ENCODE results near the gene PCBP3.
"Not testable (repeated sequence)": the region's sequence is repeated elsewhere in the genome, so short reads cannot be mapped to it uniquely, and the experiment has no call there.

The PCBP3 gene

GRCh38 chr21:45892916-45893739, 249.6 kb downstream of the PCBP3 start:
- intact Hi-C loops (cut with DNase I), result no loop called here
- DNase-seq, result peak in 4 of 10 donors; percentile 8 to 57 (median 28)

DNA sequence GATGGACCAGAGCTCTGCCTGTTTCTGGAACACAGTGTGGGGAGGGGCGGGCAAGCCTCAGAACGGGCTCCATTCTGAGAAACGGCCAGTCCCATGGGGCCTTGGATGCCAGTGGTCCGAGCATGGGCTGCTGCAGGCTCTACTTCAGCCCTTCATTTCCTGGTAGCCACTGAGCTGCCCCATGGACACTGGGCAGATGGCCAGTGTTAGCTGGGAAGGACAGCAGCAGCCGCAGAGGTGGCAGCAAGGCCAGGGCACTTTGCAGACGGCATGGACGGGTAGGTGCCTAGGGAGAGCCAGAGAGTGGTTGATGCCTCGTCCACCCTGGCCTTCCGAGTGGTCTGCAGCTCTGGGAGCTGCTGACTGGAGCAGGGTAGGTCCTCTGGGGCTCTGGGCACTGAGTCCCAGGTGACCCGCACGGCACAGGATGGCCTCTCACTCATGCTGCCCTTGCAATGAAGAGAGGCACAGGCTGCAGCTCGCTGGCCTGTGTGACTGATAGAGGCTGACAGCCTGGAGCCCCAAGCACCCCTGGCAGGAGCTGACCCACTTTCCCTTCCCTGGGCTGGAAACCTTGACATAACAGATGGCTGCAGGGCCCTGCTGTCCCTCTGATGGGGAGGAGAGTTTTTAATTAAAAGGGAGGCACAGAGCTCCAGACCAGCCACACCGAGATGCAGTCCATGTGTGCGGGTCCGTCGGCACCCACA, 250.4 kb downstream of the PCBP3 start:
- intact Hi-C loops (cut with DNase I), result no loop called here
- peak in 5 of 10 donors; percentile 13 to 84 (median 71) for DNase-seq

GRCh38 chr21:45894450-45894825, 250.9 kb downstream of the PCBP3 start:
- intact Hi-C loops (cut with DNase I), result no loop called here
- peak in 8 of 10 donors; percentile 36 to 95 (median 69) for DNase-seq

- intact Hi-C loops (cut with DNase I), result no loop called here
- peak in 4 of 10 donors; percentile 18 to 79 (median 66) for DNase-seq
These were observed 251.6 kb downstream of the PCBP3 start for GRCh38 chr21:45894906-45895777.

DNA sequence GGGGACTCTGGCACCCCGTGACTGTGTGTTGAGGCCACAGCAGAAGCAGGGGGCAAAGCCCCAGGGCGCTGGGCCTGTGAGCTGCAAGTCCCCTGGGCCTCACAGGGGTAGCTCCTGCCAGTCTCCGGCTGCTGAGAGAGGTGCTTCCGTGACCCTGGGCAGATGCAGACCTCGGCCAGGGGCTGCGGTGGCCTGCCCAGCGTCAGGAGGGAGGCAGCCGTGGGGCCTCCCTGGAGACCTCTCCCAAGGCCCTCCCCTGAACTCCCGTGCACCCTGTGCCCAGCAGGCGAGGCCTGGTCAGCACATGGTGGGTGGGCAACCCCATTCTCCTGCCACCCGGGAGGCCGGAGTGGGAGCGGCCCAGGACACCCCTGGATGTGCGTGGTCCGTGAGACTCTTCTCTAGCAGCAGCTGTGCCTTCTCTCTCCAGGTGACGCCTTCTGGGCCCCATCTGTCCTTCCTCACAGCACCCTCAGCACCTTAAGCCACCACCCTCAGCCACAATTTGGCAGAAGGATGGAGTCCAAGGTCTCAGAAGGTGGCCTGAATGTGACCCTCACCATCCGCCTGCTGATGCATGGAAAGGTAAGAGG, 252.3 kb downstream of the PCBP3 start:
- DNase-seq, result peak in 4 of 10 donors; percentile 4 to 77 (median 70)
- intact Hi-C loops (cut with DNase I), result no loop called here

DNA sequence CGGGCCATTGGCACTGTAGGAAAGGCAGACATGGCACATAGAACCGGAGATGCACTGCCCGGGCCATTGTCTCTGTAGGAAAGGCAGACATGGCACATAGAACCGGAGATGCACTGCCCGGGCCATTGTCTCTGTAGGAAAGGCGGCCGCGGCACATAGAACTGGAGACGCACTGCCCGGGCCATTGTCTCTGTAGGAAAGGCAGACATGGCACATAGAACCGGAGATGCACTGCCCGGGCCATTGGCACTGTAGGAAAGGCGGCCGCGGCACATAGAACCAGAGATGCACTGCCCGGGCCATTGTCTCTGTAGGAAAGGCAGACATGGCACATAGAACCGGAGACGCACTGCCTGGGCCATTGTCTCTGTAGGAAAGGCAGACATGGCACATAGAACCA, 252.9 kb downstream of the PCBP3 start:
- intact Hi-C loops (cut with DNase I), result not testable (repeated sequence)
- DNase-seq, result peak in 4 of 10 donors; percentile 23 to 88 (median 61)

GRCh38 chr21:45897191-45898027, 253.9 kb downstream of the PCBP3 start:
- peak in 4 of 10 donors; percentile 25 to 83 (median 48) for DNase-seq
- intact Hi-C loops (cut with DNase I), result no loop called here

DNA sequence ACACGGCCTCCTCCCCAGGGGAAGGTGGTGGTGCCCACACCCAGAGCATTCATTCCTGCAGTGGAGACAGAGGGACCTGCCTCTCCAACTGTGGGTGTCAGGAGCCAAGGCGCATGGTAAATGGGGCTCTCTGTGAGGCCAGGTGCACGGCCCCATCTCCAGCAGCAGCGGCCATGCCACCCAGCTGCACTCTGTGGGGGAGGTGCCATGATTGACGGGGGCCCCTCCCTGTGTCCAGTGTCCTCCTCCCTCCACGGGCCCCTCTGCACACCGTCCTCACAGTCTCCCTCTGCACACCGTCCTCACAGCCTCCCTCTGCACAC, 254.5 kb downstream of the PCBP3 start:
- DNase-seq, result peak in 3 of 10 donors; percentile 9 to 45 (median 10)

GRCh38 chr21:45898781-45899180, 255.3 kb downstream of the PCBP3 start:
- DNase-seq, result peak in 4 of 10 donors; percentile 16 to 48 (median 39)
- intact Hi-C loops (cut with DNase I), result no loop called here

More for the DNA sequence above, 254.5 kb downstream of the PCBP3 start:
- intact Hi-C loops (cut with DNase I), result no loop called here

DNA sequence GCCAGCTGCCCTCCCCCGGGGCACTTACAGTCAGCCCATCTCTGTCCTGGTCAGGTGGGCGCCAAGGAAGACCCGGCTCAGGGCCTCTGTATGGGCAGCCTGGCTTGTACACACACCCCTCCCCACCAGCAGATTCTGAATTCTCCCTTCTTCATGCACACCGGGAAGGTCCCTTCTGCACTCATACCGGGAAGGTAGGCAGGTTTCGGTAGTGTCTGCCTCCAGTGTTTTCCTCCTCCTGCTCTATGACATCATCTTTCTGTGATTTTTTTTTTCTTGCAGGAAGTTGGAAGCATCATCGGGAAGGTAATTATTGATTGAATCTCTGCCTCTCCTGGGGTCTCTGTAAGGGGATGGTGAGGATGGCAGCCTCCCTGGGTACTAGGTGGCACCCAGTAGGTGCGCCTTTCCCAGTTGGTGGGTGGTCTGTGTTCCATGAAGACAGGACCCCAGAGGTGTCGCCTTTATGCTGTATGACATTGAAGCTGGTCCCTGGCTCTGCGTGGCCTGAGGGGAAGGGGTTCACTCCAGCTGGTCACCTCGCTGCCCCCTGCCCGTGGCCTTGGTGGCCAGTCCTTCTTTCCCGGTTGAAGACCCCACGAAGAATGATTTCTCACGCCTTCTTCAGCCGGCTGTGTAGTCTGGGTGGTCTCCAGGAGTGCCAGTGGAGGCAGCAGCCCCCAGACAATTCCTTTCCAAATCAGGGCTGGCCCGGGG, 255.9 kb downstream of the PCBP3 start:
- DNase-seq, result peak in 4 of 10 donors; percentile 4 to 53 (median 22)
- intact Hi-C loops (cut with DNase I), result no loop called here

GRCh38 chr21:45900034-45900868, 256.7 kb downstream of the PCBP3 start:
- intact Hi-C loops (cut with DNase I), result no loop called here
- peak in 3 of 10 donors; percentile 44 to 70 (median 63) for DNase-seq

DNA sequence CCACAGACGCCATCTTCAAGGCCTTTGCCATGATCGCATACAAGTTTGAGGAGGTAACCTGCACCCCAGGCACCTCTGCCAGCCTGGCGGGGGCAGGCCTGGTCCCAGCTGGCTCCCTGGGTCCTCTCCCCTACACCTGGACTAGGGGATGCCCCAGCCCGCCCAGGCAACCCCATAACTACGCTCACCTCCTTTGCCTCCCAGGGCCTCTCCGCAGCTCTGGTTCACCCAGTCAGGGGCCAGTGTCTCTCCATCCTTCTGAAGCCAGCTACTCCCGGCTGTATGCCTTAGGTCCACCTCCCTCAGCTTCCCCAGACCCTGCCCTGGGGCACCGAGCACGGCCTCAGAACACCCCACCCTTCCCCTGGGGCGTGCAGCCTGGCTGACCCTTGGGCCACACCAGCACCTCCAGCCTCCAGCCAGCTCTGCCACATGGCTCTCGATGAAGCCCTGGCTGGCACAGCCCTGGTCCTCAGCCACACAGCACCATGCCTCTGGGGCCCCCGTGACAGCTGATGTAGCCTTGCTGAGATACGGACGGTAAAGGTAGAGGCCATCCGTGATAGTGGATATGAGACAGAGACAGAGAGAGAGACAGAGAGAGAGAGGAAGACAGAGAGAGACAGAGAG, 257.7 kb downstream of the PCBP3 start:
- intact Hi-C loops (cut with DNase I), result no loop called here
- DNase-seq, result peak in 1 of 10 donors; percentile 59

DNA sequence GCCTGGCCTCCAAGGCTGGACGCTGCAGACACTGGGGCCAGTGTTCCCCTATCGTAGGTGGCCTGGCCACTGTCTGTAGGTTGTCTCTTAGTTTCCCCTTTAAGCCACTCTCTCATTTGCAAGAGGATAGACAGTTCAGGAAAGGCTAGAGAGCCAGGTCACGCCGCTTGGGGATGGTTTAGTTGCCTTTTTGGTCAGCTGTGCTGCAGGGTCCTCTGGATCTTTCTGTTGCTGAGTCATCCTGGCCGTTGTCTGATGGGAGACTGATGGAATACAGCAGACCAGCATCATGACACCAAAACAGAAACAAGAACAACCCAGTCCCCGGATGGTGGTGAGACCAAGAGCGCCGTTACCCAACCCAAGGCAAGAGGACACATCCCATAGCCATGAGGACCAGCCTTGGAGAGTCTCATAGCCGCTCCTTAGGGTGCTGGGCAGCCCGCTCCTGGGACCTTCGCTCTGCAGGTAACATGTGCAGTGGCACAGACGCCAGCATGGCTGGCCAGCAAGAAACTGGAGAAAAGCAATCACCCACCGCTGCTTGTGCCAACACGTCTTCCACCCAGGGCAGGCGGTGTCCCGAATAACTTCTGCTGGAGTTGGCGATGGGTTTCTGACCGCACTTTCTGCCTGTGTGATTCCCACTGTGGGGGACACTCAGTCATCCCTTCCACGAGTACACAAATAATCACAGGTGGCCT, 258.9 kb downstream of the PCBP3 start:
- intact Hi-C loops (cut with DNase I), result no loop called here
- DNase-seq, result peak in 1 of 10 donors; percentile 41

DNA sequence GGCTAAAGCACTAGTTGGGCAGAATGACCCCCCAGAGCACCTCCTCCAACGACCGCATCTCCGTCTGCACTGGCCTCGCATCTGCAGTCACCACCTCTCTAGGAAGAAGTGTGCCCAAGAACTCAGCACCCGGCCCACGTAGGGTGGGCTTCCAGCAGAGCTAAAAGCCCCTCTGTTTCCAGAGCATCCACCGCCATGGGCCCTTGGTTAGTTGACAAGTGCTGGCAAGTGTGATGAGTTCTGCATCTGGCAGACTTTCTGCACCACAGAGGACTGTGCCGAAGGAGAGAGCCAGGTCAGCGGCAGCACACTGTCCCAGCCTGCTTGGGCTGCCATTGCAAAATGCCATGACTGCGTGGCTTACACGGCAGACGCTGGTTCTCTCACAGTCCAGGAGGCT, 261.7 kb downstream of the PCBP3 start:
- peak in 2 of 10 donors; percentile 46 to 65 for DNase-seq
- intact Hi-C loops (cut with DNase I), result no loop called here

GRCh38 chr21:45906196-45906805, 262.8 kb downstream of the PCBP3 start:
- intact Hi-C loops (cut with DNase I), result no loop called here
- DNase-seq, result peak in 3 of 10 donors; percentile 53 to 62 (median 57)

DNA sequence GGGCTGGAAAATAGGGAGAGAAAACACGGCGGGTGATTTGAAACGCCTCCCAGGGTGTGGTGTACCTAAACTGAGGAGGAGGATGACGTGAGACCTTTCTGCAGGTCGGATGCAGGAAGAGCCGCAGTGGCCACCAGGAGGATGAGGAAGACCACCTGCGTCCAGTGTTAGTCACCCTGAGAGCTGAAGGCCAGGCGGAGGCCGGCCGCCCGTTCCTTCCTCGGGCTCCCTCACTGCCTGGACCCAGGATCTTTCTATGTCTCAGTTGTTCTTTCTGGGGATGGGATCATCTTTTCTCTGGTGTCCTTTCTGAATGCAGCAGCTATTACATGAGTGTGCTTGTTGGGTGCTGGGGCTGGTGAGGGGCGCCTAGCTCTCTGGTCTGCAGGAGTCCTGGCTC, 263.3 kb downstream of the PCBP3 start:
- intact Hi-C loops (cut with DNase I), result no loop called here
- peak in 2 of 10 donors; percentile 51 to 67 for DNase-seq

Data from posterior cingulate gyrus (tissue), 11 donors.